GM18870 (cell line): ENCODE data around the gene GALNT18.

Experiments used
- ATAC-seq: cut with Tn5 transposase; IDR thresholded peaks from one replicate; pipeline ENCODE4 v1.9.1; 2021; ENCODE audit warnings: moderate library complexity; ENCODE audit not compliant: unreplicated experiment

Gene GALNT18

DNA sequence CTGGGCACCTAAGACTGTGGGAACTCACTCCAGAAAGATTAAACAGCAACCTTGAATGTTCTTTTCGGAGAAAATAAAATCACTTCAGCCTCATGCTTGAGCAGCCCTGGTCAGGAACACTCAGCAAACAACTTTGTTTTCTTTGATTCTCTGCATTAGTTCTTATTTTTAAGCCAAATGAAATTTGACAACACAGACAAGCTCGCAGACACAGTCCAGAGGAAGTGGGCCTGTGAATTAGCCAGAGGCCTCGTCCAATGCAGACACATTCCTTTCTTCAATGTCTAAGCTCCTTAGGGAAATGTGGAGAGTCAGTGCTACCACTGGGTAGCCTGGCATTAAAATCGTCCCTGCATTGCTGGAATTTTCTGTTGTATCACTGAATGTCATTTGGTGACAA is 205.9 kb downstream of the GALNT18 start:
- no peak for ATAC-seq

DNA sequence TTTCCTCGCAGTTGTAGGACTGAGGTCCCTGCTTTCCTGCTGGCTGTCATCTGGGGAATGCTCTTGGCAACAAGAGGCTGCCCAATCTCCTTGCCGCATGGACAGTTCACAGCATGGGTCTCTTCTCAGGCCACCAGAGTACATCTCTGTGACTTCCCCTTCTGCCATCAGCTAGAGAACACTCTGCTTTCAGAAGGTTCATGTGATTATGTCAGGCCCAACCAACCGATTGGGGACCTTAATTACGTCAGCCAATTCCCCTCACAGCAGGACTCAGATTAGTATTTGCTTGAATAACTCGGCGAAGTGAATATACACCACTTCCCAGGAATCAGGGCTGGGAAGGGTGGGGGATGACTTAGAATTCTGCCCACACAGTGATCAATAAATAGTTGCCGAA is 206.8 kb downstream of the GALNT18 start:
- ATAC-seq = no peak

DNA sequence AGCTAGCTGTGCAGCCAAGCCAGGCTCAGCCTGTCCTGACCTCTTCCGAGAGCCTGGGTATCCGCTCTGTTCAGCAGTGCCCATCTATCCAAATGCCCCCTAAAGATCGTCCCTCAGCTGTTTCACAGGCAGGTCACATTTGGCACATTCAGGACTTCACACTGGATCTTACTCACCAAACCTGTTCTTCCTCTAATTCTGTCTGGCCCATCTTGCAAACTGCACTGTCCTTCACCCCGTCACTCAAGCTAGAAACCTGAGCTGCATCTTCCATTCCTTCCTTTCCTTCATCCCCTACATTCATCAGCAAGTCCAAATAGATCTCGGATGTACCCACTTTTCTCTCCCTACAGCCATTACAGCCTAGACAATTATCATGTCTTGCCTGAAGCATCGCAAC is 208.0 kb downstream of the GALNT18 start:
- no peak for ATAC-seq

DNA sequence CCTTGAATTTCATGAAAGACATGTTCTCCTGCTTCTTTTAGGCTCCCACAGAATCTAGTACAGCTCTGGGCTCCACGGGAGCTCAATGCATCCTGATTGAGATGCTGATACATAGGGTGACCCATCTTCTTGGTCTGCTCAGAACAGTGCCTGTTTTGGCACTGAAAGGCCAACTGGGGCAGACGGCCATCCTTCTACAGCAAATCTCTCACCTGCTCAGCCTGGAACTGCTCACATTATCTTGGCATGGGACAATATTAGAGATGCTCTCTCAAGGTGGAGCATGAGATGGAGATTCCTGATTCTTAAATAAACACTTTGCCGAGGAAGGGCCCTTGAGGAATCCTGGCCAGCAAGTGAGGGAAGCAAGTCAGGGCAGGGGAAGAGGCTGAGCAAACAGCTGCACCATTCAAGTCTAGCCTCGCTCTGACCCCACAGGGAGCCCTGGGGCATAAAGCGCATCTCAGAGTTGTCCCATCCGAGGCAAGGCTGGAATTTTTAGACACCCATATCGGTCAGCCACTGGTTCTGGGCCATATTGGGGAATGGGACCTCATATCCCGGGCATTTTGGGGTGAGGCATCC is 210.3 kb downstream of the GALNT18 start:
- ATAC-seq = no peak

DNA sequence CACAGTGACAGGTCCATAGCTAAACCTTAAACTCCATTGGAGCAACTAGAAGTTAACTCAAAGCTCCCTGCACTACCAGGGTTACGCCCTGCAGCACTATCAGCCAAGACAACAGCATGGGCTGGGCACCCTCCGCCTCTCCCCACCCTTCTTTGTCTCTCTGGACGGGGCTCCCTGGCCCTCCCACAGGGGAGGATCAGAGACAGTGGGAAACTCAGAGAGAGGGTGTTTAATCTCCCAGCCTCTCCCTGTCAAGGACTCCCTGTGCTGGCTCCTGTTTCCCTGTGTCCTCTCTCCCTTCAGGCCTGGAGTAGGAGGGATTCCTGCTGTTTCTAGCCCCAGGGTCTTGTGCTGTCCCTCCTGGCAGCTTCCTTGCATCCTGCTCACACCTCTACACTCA is 211.9 kb downstream of the GALNT18 start:
- ATAC-seq = no peak

DNA sequence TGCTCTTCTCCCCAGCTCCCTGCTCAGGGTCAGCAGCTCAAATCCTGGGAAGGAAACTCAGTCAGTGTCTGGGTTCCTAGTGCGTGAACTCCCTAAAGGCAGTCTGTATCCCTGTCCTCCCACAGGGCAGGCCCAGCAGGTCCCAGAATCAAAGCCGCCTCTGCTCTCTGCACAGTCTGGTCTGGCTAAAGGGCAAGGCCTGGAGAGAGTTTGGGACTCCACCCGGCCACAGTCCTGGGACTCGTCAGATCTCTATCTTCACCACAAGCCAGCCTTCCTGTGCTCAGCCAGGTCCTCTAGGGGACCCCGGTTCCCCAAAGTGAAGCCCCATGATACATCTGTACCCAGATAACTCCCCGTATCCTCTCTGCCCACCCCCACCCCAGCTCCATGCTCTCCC is 212.6 kb downstream of the GALNT18 start:
- no peak for ATAC-seq

DNA sequence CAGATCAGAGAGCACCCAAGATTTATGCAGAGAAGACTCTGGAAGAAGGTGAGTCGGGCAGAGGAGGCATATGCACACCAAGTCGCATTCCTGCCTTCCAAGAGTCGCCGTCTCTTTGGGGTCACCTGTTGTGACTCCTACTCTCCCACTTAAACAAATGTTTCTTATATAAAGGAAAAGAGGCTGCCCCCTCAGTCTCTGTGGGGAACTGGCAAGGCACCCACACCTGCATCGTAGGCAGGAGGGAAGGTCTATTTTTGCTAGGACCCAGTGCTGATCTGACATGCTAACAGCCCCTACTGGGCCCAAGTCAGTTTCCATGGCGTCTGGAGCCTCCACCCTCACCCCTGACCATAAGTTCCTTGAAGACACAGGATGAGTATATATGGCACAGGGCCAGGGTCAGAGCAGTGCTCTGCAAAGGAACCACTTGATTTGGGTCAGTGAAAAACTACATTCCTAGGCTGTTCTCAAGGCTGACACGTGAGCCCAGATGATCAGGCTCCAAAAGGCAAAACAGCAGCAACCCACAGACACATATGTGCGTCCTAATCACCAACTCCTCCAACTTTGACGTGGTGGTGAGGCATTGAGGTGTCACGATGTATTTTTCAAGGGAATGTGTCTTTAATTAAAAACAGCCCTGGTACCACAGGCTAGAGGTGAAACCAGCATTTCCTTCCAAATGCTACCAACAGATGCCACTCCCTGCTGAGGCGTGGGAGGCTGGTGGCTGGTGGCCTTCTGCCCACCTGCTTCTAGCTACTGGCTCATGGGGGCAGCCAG is 213.2 kb downstream of the GALNT18 start:
- ATAC-seq = no peak

DNA sequence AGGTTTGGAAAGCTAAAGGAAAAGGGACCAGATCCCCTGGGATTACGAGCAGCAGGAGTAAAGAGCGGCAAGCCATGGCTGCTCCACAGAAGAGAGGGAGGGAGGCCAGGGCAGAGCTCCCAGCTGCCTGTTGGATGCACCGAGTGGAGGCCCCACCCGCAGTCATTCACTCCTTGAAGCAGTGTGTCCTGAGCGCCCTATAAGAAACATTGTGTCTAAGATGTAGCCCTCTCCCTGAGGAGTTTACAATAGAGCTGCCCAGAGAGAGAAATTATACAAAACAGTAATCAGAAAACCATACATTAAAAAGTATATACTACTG is 214.1 kb downstream of the GALNT18 start:
- ATAC-seq = no peak

DNA sequence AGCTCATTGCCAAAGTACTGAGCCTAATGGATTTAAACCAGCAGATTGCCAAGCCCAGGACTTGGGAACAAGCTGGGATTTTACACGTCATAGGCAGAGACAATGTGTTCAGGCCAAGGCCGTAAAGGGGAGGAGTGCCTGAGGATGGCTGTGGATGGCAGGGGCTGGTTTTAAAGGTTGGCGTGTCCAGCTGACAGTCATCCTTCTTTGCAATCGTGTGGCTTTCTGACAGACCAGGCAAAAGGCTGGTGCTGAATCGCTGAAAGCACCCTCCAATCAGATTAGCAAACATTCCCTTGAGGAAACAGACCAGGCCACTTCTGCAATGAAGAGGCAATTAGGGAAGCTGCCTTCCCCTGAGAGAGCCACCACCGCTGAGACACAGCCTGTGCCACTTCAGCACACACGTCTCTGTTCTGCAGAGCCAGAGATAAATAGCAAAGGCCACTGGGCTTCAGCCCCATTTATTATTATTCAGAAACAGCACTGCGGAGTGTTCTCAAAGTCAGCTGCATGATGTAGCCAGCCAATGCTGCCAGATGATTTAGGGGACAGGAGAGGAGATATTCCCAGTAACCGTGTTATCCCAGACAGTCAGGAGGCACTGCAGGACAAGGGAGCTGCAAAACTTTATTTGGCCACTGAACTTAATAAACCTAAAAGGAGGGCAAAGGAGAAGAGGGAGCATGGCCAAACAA is 214.6 kb downstream of the GALNT18 start:
- no peak for ATAC-seq

DNA sequence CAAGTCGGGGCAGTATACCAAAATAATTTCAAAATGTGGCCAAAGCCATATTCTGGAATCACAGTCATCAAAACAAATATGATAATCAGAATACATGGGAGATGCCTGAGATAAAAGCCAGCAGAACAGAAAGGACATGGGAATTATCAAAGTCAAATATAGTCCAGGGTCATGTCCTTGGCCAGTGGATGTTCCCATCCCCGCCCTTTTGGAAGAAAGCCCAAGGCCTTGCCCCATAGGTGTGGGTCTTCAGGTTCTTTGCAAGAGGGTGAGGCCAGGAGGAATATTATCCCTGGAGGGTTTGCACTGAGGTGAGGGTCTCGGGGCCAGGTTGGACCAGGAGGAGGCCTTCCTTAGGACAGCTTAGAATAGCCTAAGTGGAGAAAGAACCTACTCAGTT is 215.2 kb downstream of the GALNT18 start:
- ATAC-seq = no peak

DNA sequence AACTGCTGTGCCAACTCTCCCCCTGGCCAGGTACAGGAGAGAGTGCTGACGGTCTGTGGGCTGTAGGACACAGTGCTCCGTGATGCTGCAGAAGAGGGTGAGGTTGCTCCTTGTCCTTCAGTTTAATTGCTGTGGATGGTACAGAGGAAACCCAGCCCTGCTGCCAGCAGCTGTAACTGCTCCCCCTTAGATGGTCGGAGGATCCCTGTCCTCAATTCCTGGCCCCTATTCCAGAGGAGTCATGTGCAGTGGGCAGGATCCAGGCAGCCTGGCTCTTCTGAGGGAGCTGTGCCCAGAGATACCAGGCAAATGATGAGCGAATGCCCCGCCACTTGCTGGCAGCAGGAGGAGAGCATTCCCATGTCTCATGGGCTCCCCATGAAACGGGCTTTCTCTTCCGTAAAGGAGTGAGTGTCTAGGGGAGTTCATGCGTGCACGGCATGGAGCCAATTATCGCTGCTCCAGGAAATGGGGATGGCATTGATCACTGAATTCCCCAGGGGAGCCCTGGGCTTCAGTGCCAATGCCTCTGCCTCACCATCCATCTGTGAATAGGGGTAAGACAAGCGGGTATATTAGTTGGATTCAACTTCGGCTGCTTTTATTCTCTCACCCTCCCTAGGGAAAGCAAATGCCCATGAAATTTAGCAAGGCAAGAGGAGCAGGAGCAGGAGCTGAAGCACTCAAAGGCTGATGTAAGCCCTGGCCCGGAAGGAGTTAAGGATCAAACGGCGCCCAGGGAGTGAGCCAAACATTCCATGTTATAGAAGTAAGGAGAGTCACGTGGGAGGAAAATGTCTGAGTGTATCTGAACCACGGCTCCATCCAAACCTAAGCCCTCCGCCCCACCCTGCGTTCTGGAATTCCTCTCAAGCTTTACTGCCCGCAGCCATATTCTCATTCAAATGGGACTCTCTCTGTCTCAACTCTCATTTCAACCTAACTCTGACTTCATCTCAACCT is 217.8 kb downstream of the GALNT18 start:
- ATAC-seq = no peak

DNA sequence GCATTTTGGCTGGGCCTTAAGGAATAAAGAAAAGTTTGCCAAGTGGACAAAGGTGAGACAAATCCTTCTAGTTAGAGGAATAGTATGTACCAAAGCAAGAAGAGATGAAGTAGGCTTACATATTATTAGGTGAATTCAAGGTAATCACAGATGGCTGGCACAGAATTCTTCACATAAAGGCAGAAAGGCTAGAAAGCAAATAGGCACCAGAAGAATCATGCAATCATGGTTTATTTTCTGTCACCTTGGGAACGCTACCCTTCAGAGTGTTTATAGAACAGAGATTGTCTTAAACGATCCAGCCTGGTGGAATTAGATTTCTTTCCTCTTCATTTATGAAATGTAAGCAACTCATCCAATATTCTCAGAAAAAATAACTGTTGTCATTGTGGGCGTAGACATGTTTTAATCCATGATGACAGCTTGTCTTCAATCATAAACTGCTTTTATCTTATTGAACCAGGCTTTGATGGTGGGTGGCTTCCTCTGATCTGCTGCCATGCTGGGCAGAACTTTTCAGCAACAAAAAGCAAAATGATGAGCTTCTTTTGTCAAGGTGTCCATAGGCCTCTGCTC is 219.8 kb downstream of the GALNT18 start:
- ATAC-seq = no peak

DNA sequence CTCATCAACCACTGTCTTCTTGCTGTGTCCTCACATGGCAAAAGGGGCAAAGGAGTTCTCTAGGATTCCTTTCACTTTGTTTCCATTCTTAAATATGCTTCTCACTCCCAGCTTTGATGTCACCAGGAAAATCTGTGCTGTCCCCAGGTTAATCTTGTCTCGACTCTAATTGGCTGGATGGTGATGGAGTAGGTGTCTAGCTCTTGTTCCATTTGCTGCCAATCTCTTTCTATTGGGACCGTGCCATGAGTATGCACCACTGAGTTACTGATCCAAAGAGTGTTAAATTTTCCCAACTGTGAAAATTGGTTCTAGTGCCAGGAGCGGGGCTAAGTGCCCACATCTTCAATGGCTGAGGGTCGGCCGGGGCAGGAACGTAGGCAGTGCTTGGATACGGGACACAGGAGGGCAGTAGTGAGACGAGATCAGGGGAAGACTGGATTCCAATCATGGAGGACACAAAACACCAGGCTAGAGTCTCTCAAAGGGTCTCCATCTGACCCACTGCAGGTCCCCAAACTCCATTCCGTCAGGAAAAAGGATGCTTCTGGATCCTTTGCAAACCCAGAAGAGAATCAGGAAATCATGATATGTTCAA is 221.1 kb downstream of the GALNT18 start:
- no peak for ATAC-seq

DNA sequence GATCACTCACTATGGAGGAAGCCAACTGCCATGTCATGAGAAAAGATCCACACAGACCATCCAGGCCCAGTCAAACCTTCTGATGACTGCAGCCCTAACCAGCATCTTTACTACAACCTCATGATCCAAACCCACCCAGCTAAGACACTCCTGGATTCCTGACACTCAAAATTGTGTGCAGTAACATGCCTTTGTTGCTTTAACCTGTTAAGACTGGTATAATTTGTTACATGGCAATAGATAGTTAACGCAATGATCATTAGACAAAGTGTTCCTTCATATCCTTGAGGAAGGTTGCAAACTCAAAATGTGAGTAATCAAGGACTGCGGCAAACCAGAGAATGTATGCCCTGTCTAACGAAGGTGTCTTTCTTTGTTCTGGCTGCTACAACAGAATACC is 221.7 kb downstream of the GALNT18 start:
- ATAC-seq = no peak

DNA sequence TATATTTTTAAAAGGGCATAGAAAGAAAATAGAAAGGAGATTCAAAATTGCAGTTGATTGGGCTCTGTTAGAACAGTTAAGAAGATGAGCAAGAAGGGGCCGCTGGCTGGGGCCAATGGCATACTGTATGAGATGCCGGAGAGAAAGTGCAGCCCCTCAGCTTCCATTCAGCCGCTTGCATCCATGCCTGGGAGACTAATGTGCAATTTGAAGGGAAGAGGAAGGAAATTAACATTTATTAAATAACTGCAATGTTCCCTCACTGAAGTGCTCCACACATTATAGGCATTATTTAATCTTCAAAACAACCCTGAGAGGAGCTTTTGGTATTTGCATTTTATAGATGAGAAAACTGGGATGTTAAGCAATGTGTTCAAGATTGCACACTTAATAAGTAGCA is 224.0 kb downstream of the GALNT18 start:
- ATAC-seq = no peak

DNA sequence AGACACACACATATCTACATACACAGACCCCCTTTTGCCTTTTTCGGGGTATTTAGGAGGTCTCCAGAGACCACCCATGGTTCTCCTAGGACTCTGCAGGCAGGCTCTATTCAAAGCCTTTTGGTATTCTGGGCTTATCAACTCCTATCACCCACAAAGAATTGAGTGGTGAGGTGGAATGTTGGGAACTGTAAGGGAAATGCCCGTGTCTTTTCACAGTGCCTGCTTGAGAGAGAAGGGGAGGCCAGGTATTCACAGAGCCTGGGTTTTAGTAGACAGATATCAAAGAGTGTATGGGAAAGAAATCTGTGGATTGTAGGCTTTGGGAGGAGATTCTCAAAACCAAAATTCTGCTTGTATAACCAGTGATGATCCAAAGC is 224.8 kb downstream of the GALNT18 start:
- ATAC-seq = no peak

DNA sequence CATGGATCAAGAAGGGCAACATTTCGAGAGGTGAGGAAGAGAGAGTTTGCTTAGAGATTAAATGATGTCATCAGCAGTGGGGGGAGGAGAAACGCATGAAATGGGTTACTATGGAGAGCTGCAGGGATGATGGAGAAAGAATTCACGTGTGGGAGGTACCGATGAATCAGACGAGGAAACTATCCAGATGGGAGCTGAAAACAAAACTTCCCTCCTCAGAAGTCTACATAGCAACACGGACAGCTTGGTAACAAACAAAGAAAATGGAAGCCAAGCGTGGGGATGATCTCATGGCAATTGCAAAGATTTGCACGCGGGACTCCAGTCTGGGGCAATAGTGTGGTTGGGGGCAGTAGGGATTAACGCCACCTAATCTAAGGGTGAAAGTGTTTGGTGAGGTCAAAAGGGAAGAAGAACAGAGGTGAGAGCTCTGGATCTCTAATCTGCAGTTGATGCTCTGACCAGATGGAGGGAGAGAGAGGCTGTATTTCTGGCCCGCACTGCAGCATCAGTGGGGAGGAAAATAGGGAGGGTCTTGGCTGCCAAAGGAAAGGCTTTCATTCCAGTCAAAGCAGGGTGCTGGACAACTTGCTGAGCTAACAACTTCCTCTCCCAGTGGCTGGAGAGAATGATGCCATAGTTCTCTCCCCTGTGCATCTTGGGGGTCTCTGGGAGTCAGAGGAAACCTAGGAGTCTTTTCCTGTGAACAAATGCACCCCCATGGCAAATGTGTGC is 225.3 kb downstream of the GALNT18 start:
- ATAC-seq = no peak

DNA sequence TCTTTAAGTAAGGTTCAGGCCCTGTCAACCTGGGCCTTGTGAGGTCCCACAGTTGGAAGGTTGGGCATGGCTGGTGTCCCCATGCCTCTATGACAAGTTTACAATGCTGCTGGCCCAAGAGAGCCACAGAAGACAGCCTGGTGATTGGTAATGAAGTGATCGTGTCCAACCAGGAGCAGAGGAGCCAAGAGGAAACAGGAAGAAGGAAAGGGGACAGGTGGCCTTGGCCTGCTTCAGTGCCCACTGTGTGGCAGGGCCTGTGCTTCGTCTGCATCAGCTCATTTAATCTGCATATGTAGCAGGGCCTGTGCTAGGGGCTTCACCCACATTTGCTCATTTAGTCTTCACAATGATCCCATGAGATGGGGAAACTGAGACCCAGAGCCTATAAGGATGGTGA is 226.7 kb downstream of the GALNT18 start:
- ATAC-seq = no peak

DNA sequence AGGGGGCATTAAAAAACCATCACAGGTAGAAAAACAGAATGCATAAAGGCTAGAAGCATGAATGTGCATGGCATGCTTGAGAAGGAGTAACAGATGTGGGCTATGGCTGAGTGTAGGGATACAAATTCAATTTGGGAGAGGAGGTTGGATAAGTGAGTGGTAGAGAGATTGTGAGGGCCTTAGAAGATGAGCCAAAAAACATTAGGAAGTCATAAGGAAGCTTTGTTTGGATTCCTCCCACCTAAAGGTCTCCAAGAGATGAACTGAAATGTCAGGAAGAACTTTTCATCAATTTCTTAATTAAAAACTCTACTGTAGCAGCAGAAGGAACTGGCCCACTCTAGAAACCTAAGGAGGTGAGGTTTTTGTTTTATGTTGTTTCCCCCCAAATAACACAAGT is 227.6 kb downstream of the GALNT18 start:
- ATAC-seq = no peak
